Testis (tissue), 3 donors: Measurements from ENCODE around the gene RBPJ. TPM values are rescaled to one million over a fixed set of nuclear protein-coding genes. Genes with fewer than 3 reads are reported as not detected.

ENCODE experiments used
- DNase-seq: peaks from one replicate; pipeline ENCODE4 v3.0.0-alpha.2; 2019
- H3K27ac ChIP-seq, 2 donors: fragments of 200-600 bp; sonication (generic); one replicate each; pipeline ENCODE4 v1.5.1; 2019
- H3K27me3 ChIP-seq: fragments of 200-600 bp; sonication (generic); one replicate; pipeline ENCODE4 v1.5.1; 2019
- H3K36me3 ChIP-seq: fragments of 200-600 bp; sonication (generic); one replicate; pipeline ENCODE4 v1.5.1; 2017; ENCODE audit warnings: low read depth; ENCODE audit errors: missing control alignments
- H3K4me1 ChIP-seq: fragments of 200-600 bp; sonication (generic); one replicate; pipeline ENCODE4 v1.5.1; 2019
- H3K4me3 ChIP-seq, 2 donors: fragments of 200-600 bp; sonication (generic); one replicate each; pipeline ENCODE4 v1.5.1; 2017 to 2019
- H3K9me3 ChIP-seq: fragments of 200-600 bp; sonication (generic); one replicate; pipeline ENCODE4 v1.5.1; 2017
- CTCF ChIP-seq, 3 experiments: fragments of 450-650 bp in 2 of 3; fragments of 200-600 bp in 1 of 3; sonication (generic) in 1 of 3; IDR thresholded peaks; one replicate each; pipeline ENCODE4 v1.5.1; 2016 to 2019; ENCODE audit warnings: antibody characterized with exemption in 3 of 3, mild to moderate bottlenecking in 2 of 3, moderate library complexity in 1 of 3
- POLR2A ChIP-seq: fragments of 450-650 bp; IDR thresholded peaks from one replicate; pipeline ENCODE4 v1.6.1; 2017; ENCODE audit warnings: antibody characterized with exemption, mild to moderate bottlenecking, moderate library complexity
- WGBS, 2 donors: methylation state at CpG; one replicate each; pipeline ENCODE4 v1.1.5; 2018; 5-methylcytosine and 5-hydroxymethylcytosine counted together
- intact Hi-C: fragments of 100-400 bp; cut with DNase I; formaldehyde crosslinking; loops from one replicate; pipeline ENCODE4 v1.15.1; 2023; ENCODE audit warnings: low total_unique reads
- polyA plus RNA-seq: library from polyadenylated mRNA; stranded (reverse); fragments of 350-450 nt; fragmentation: Illumina TruSeq; extraction: RNeasy Lipid Tissue Mini Kit (QIAGEN cat#74804); gene quantifications from one replicate; pipeline ENCODE4 v1.2.3, GENCODE V29; 2014; ENCODE audit warnings: low read depth, low replicate concordance; ENCODE audit not compliant: insufficient read depth
- total RNA-seq, 2 donors: library from RNA; depleted of rRNA; stranded (reverse); fragments of >200 nt; gene quantifications; one replicate each; pipeline ENCODE4 v1.2.3, GENCODE V29; 2016

Gene RBPJ
- total and polyA plus RNA-seq, 3 donors from 2014 or later: 57.7 to 75.8 (median 71.6) TPM

- intact Hi-C loops: no loop called here
- H3K27ac ChIP-seq: no peak overlapping the region
- TF ChIP-seq CTCF (IDR thresholded peaks at IDR 0.05) (no peak), POLR2A (no peak)
These were observed 21.4 kb upstream of the RBPJ start for GRCh38 chr4:26299254-26299882.

GRCh38 chr4:26300314-26301307 lies 20.2 kb upstream of the RBPJ start:
- DNase-seq: no peak
- no peak overlapping the region for H3K27ac ChIP-seq
- intact Hi-C loops: no loop called here
- H3K36me3 ChIP-seq: no peaks in the 10 kb centered on the region
- WGBS, 2 donors: 73 to 80% methylated on average over 8 of the region's 8 CpGs
- TF ChIP-seq POLR2A: no peak
- no peak for TF ChIP-seq CTCF (IDR thresholded peaks at IDR 0.05)
- H3K27me3 ChIP-seq: no peaks in the 10 kb centered on the region
- H3K4me1 ChIP-seq: no peaks in the 10 kb centered on the region
- H3K9me3 ChIP-seq: no peaks in the 10 kb centered on the region
- H3K4me3 ChIP-seq: no peak overlapping the region

More at GRCh38 chr4:26299254-26299882, 21.4 kb upstream of the RBPJ start:
- Histone ChIP-seq H3K4me1 (no peaks in the 10 kb centered on the region), H3K4me3 (no peak overlapping the region), H3K27me3 (no peaks in the 10 kb centered on the region), H3K36me3 (no peaks in the 10 kb centered on the region), H3K9me3 (no peaks in the 10 kb centered on the region)
- 85 to 89% methylated on average over 9 of the region's 9 CpGs for WGBS, 2 donors
- no peak for DNase-seq

GRCh38 chr4:26302031-26302899 lies 18.5 kb upstream of the RBPJ start:
- TF ChIP-seq POLR2A (no peak), CTCF (IDR thresholded peaks at IDR 0.05) (no peak)

GRCh38 chr4:26303008-26303407 lies 17.8 kb upstream of the RBPJ start:
- H3K4me1 ChIP-seq: no peaks in the 10 kb centered on the region
- H3K36me3 ChIP-seq: no peaks in the 10 kb centered on the region
- H3K9me3 ChIP-seq: no peaks in the 10 kb centered on the region
- H3K4me3 ChIP-seq: no peak overlapping the region
- H3K27me3 ChIP-seq: no peaks in the 10 kb centered on the region
- TF ChIP-seq POLR2A: no peak
- TF ChIP-seq CTCF (IDR thresholded peaks at IDR 0.05): no peak
- 91 to 93% methylated on average over 4 of the region's 4 CpGs for WGBS, 2 donors
- intact Hi-C loops: no loop called here
- no peak for DNase-seq
- H3K27ac ChIP-seq: no peak overlapping the region

More at GRCh38 chr4:26302031-26302899, 18.5 kb upstream of the RBPJ start:
- H3K9me3 ChIP-seq: no peaks in the 10 kb centered on the region
- no peak overlapping the region for H3K4me3 ChIP-seq
- no peaks in the 10 kb centered on the region for H3K36me3 ChIP-seq
- H3K4me1 ChIP-seq: no peaks in the 10 kb centered on the region
- intact Hi-C loops: no loop called here
- no peak for DNase-seq
- no peak overlapping the region for H3K27ac ChIP-seq
- WGBS, 2 donors: 87 to 90% methylated on average over 5 of the region's 5 CpGs
- no peaks in the 10 kb centered on the region for H3K27me3 ChIP-seq
